HT-29 (cell line): ENCODE data around the gene NOP53. TPM values are rescaled to one million over a fixed set of nuclear protein-coding genes. Genes with fewer than 3 reads are reported as not detected.
"Not testable (repeated sequence)": the region's sequence is repeated elsewhere in the genome, so short reads cannot be mapped to it uniquely, and the experiment has no call there.

Experiments used
- DNase-seq: peaks from one replicate; pipeline ENCODE4 v3.0.0-alpha.2; 2015; ENCODE audit warnings: low spot score
- total RNA-seq: library from RNA; depleted of rRNA; stranded (reverse); fragments of >200 nt; shearing (Covaris generic); gene quantifications from 2 replicates; pipeline ENCODE4 v1.2.3, GENCODE V29; 2014; rRNA removed

Gene NOP53
- 300 and 310 TPM in 2 replicates for total RNA-seq

GRCh38 chr19:47745010-47745901 is at the start of gene NOP53:
NOP53 (plus strand) TSS chr19:47745546; CDS start chr19:47745560, 14 bp downstream.
- peak; percentile 100 for DNase-seq

- no peak for DNase-seq
Observed at GRCh38 chr19:47696635-47697034, 48.7 kb upstream of the NOP53 start.

- peak; percentile 96 for DNase-seq
Observed at GRCh38 chr19:47697863-47698609, 47.3 kb upstream of the NOP53 start.

GRCh38 chr19:47698631-47699359 is 46.6 kb upstream of the NOP53 start:
- DNase-seq = no peak

- DNase-seq = peak; percentile 81
Observed at GRCh38 chr19:47699360-47699917, 45.9 kb upstream of the NOP53 start.

GRCh38 chr19:47700934-47701716 is 44.2 kb upstream of the NOP53 start:
- DNase-seq = no peak

GRCh38 chr19:47701717-47702552 is 43.4 kb upstream of the NOP53 start:
- no peak for DNase-seq

GRCh38 chr19:47702671-47703070 is 42.7 kb upstream of the NOP53 start:
- no peak for DNase-seq

GRCh38 chr19:47703301-47703700 is 42.0 kb upstream of the NOP53 start:
- no peak for DNase-seq

GRCh38 chr19:47704024-47704423 is 41.3 kb upstream of the NOP53 start:
- DNase-seq = no peak

GRCh38 chr19:47704656-47705055 is 40.7 kb upstream of the NOP53 start:
- no peak for DNase-seq

GRCh38 chr19:47707135-47707925 is 38.0 kb upstream of the NOP53 start:
- DNase-seq = peak; percentile 97

- DNase-seq = no peak
Observed at GRCh38 chr19:47711652-47712242, 33.6 kb upstream of the NOP53 start.

- DNase-seq = peak; percentile 75
Observed at GRCh38 chr19:47713046-47714021, 32.0 kb upstream of the NOP53 start, which contains the start of gene EHD2. EHD2 (plus strand) TSS chr19:47713422; CDS start chr19:47716613, 3,191 bp downstream.

- no peak for DNase-seq
Observed at GRCh38 chr19:47714339-47714738, 31.0 kb upstream of the NOP53 start.

- not testable (repeated sequence) for DNase-seq
Observed at GRCh38 chr19:47714855-47715254, 30.5 kb upstream of the NOP53 start.

GRCh38 chr19:47716270-47716937 is 28.9 kb upstream of the NOP53 start:
- no peak for DNase-seq
